Left colon (tissue), 2 donors: ENCODE results near the gene GRHPR. TPM values are rescaled to one million over a fixed set of nuclear protein-coding genes. Genes with fewer than 3 reads are reported as not detected.
A peak's percentile ranks its signal among the peaks of the same experiment; 100 is the strongest.
"Not testable (repeated sequence)": the region's sequence is repeated elsewhere in the genome, so short reads cannot be mapped to it uniquely, and the experiment has no call there.

ENCODE experiments used
- ATAC-seq: fragments of 200-7000 bp; cut with Tn5 transposase; one replicate; pipeline ENCODE4 v1.9.1; 2020; ENCODE audit warnings: mild to moderate bottlenecking, moderate library complexity
- DNase-seq, 2 donors: peaks; one replicate each; pipeline ENCODE4 v3.0.0-alpha.2; 2020
- intact Hi-C, 2 donors: fragments of 100-400 bp; cut with DNase I in 1 of 2; cut with micrococcal nuclease in 1 of 2; formaldehyde crosslinking; loops; one replicate each; pipeline versions ENCODE4 v1.11.2 to v1.14.0; 2022; cut with DNase I, micrococcal nuclease
- total RNA-seq, 2 donors: library from RNA; stranded (reverse); fragmentation: NEBNext Ultra II Directional; extraction: Animal tissue kit (Norgen Biotek cat#: 25700); gene quantifications; one replicate each; pipeline ENCODE4 v1.2.1, GENCODE V29; 2021
- donor health status: DM: no; HTN: no; CAD: no.
- donor health status: DM: yes; HTN: yes; CAD: no.

The GRHPR gene
- total RNA-seq, 2 donors from 2014 or later: 70.4 to 78.4 TPM

- intact Hi-C loops: no loop called here
- peak; percentile 98 to 99 for DNase-seq
These were observed 42.9 kb downstream of the GRHPR start, which contains the start of gene ZBTB5 for GRCh38 chr9:37465249-37466036. Gene ZBTB5, minus strand, starts transcription at chr9:37465450. Its CDS starts 22,899 bp downstream, at chr9:37442551.

GRCh38 chr9:37466037-37466709 lies 43.7 kb downstream of the GRHPR start:
- DNase-seq: peak; percentile 79 to 80
- peak; percentile 38 for ATAC-seq
- intact Hi-C loops: no loop called here

More at GRCh38 chr9:37465249-37466036, 42.9 kb downstream of the GRHPR start, which contains the start of gene ZBTB5:
- peak; percentile 82 for ATAC-seq

GRCh38 chr9:37467530-37467929 lies 45.0 kb downstream of the GRHPR start:
- DNase-seq: peak; percentile 55 to 60
- ATAC-seq, intact Hi-C loops: not testable (repeated sequence)

- DNase-seq (no peak), ATAC-seq (no peak)
- intact Hi-C loops: no loop called here
These were observed 46.1 kb downstream of the GRHPR start for GRCh38 chr9:37468620-37469019.

- DNase-seq: no peak
- ATAC-seq: peak; percentile 62
- intact Hi-C loops: no loop called here
These were observed 49.6 kb downstream of the GRHPR start for GRCh38 chr9:37471942-37472684.

- DNase-seq, ATAC-seq, intact Hi-C loops: not testable (repeated sequence)
These were observed 51.5 kb downstream of the GRHPR start for GRCh38 chr9:37473982-37474381.

GRCh38 chr9:37474438-37474837 lies 51.9 kb downstream of the GRHPR start:
- DNase-seq (no peak), ATAC-seq (no peak)
- intact Hi-C loops: no loop called here

GRCh38 chr9:37476930-37477329 lies 54.4 kb downstream of the GRHPR start:
- ATAC-seq (no peak), DNase-seq (no peak)
- intact Hi-C loops: no loop called here

- peak; percentile 49 for ATAC-seq
- DNase-seq, intact Hi-C loops: not testable (repeated sequence)
These were observed 54.9 kb downstream of the GRHPR start for GRCh38 chr9:37477443-37477842.

GRCh38 chr9:37477987-37478619 lies 55.6 kb downstream of the GRHPR start:
- intact Hi-C loops, ATAC-seq, DNase-seq: not testable (repeated sequence)

- no peak for DNase-seq
- intact Hi-C loops: loop anchor here in 1 of 2 donors (10.0 kb wide), 1 partner anchor 94 kb away; the partner anchor contains the start of gene FBXO10
- no peak for ATAC-seq
These were observed 58.3 kb downstream of the GRHPR start for GRCh38 chr9:37480759-37481158.

GRCh38 chr9:37485389-37486255 lies 63.1 kb downstream of the GRHPR start, which contains the start of gene POLR1E:
Gene POLR1E, plus strand, starts transcription at chr9:37485948. Its CDS starts 100 bp downstream, at chr9:37486048.
- intact Hi-C loops: loop anchor here in 1 of 2 donors (10.0 kb wide), 1 partner anchor 89 kb away; the partner anchor contains the start of gene FBXO10
- peak; percentile 96 to 97 for DNase-seq
- peak; percentile 99 for ATAC-seq

GRCh38 chr9:37486256-37486615 lies 63.7 kb downstream of the GRHPR start:
- peak; percentile 0 for ATAC-seq
- intact Hi-C loops: loop anchor here in 1 of 2 donors (10.0 kb wide), 1 partner anchor 89 kb away; the partner anchor contains the start of gene FBXO10
- no peak for DNase-seq

Other genes with a start within 250 kb of the GRHPR start
- 1 to 10 TPM; 8.7 to 10.0 TPM for gene ZBTB5, start 42.8 kb downstream of the GRHPR start, total RNA-seq
- 10 to 100 TPM in 1 of 2 donors, 1 to 10 TPM in 1; 8.5 to 11.4 TPM for gene POLR1E, start 63.3 kb downstream of the GRHPR start, total RNA-seq
- 1 to 10 TPM; 4.0 to 4.4 TPM for gene FBXO10, start 153.7 kb downstream of the GRHPR start, total RNA-seq
- gene TOMM5, start 169.9 kb downstream of the GRHPR start, total RNA-seq: 10 to 100 TPM; 49.1 to 58.5 TPM
- gene FRMPD1, start 228.3 kb downstream of the GRHPR start, total RNA-seq: under 1 TPM in 1 of 2 donors, not detected in 1; 0.06 TPM